ENCODE data around the gene LRRC45.

- TF ChIP-seq CTCF (IDR thresholded peaks at IDR 0.05; ENCODE audit: low read depth, low read length, poor library complexity, severe bottlenecking) (no peak), EZH2phosphoT487 (IDR thresholded peaks at IDR 0.05; ENCODE audit: borderline replicate concordance, low read length) (no peak)
Observed at GRCh38 chr17:82024859-82025258, 1.8 kb downstream of the LRRC45 start.
